Activated naive CD4-positive, alpha-beta T cell treated with anti-CD3 and anti-CD28 coated beads, Interleukin-2, amount 50 U/mL, for 24 hours (primary cell): ENCODE measurements around the gene TGM6.

Experiments used
- H3K27ac Mint-ChIP-seq: one replicate; pipeline ENCODE4 v1.8.0; 2021; ENCODE audit warnings: mild to moderate bottlenecking, mixed read lengths
- H3K27me3 Mint-ChIP-seq: one replicate; pipeline ENCODE4 v1.8.0; 2021; ENCODE audit warnings: mixed read lengths
- H3K36me3 Mint-ChIP-seq: one replicate; pipeline ENCODE4 v1.8.0; 2021; ENCODE audit warnings: mixed read lengths
- H3K4me1 Mint-ChIP-seq: one replicate; pipeline ENCODE4 v1.8.0; 2021; ENCODE audit warnings: mixed read lengths
- H3K4me3 Mint-ChIP-seq: one replicate; pipeline ENCODE4 v1.8.0; 2021; ENCODE audit warnings: mild to moderate bottlenecking, mixed read lengths
- H3K9me3 Mint-ChIP-seq: one replicate; pipeline ENCODE4 v1.8.0; 2021; ENCODE audit warnings: mixed read lengths

The TGM6 gene

GRCh38 chr20:2473516-2473915 is 92.8 kb downstream of the TGM6 start:
- Mint-ChIP-seq H3K4me3 (no peak overlapping the region), H3K27ac (no peak overlapping the region), H3K9me3 (no peaks in the 10 kb centered on the region), H3K27me3 (no peaks in the 10 kb centered on the region), H3K36me3 (peaks cover 10% of the 10 kb centered on the region), H3K4me1 (peaks cover 27% of the 10 kb centered on the region)

GRCh38 chr20:2475850-2476741 is 95.4 kb downstream of the TGM6 start:
- Mint-ChIP-seq H3K27ac (no peak overlapping the region), H3K4me1 (peaks cover 12% of the 10 kb centered on the region), H3K9me3 (peaks cover 4% of the 10 kb centered on the region), H3K4me3 (no peak overlapping the region), H3K27me3 (no peaks in the 10 kb centered on the region), H3K36me3 (peaks cover 20% of the 10 kb centered on the region)

GRCh38 chr20:2476742-2477615 is 96.3 kb downstream of the TGM6 start:
- Mint-ChIP-seq H3K27me3 (no peaks in the 10 kb centered on the region), H3K36me3 (peaks cover 27% of the 10 kb centered on the region), H3K9me3 (peaks cover 7% of the 10 kb centered on the region), H3K4me3 (no peak overlapping the region), H3K4me1 (peaks cover 6% of the 10 kb centered on the region), H3K27ac (no peak overlapping the region)

- no peaks in the 10 kb centered on the region for H3K27me3 Mint-ChIP-seq
- H3K4me1 Mint-ChIP-seq, result no peaks in the 10 kb centered on the region
- H3K36me3 Mint-ChIP-seq, result peaks cover 44% of the 10 kb centered on the region
- no peak overlapping the region for H3K27ac Mint-ChIP-seq
- peaks cover 7% of the 10 kb centered on the region for H3K9me3 Mint-ChIP-seq
- H3K4me3 Mint-ChIP-seq, result no peak overlapping the region
Measured at GRCh38 chr20:2480381-2480780, 99.7 kb downstream of the TGM6 start.
